Nephron (organoid): ENCODE results near the gene FBLN5.

Experiments
- H3K27ac Mint-ChIP-seq, 3 experiments: 2 replicates each; pipeline ENCODE4 v1.8.0; 2020; ENCODE audit warnings: mixed read lengths in 3 of 3, mild to moderate bottlenecking in 2 of 3, moderate library complexity in 1 of 3
- H3K27me3 Mint-ChIP-seq: 2 replicates; pipeline ENCODE4 v1.8.0; 2021; ENCODE audit warnings: low read depth, mild to moderate bottlenecking, moderate library complexity, mixed read lengths
- H3K36me3 Mint-ChIP-seq: 2 replicates; pipeline ENCODE4 v1.8.0; 2020; ENCODE audit warnings: low read depth, mixed read lengths
- H3K4me1 Mint-ChIP-seq: 2 replicates; pipeline ENCODE4 v1.8.0; 2020; ENCODE audit warnings: mixed read lengths
- H3K4me3 Mint-ChIP-seq, 3 experiments: 2 replicates each; pipeline ENCODE4 v1.8.0; 2020; ENCODE audit warnings: mild to moderate bottlenecking in 3 of 3, mixed read lengths in 3 of 3, moderate library complexity in 2 of 3
- H3K9me3 Mint-ChIP-seq: 2 replicates; pipeline ENCODE4 v1.8.0; 2020; ENCODE audit warnings: mixed read lengths
- CTCF ChIP-seq, 3 experiments: fragments of 200-600 bp; sonication (generic); IDR thresholded peaks; one replicate each; pipeline ENCODE4 v1.5.0; 2021; ENCODE audit warnings: antibody characterized with exemption in 3 of 3; ENCODE audit not compliant: unreplicated experiment in 3 of 3

FBLN5 gene

GRCh38 chr14:91841065-91841464 is 106.4 kb downstream of the FBLN5 start:
- H3K4me1 Mint-ChIP-seq, result peaks cover 4% of the 10 kb centered on the region
- H3K36me3 Mint-ChIP-seq, result no peaks in the 10 kb centered on the region
- H3K27me3 Mint-ChIP-seq, result peaks cover 59% of the 10 kb centered on the region
- H3K4me3 Mint-ChIP-seq, result no peak overlapping the region
- TF ChIP-seq CTCF (IDR thresholded peaks at IDR 0.05; ENCODE audit: unreplicated experiment in 3 of 3), result no peak
- no peaks in the 10 kb centered on the region for H3K9me3 Mint-ChIP-seq
- no peak overlapping the region for H3K27ac Mint-ChIP-seq

GRCh38 chr14:91839749-91840148 is 107.7 kb downstream of the FBLN5 start:
- TF ChIP-seq CTCF (IDR thresholded peaks at IDR 0.05; ENCODE audit: unreplicated experiment in 3 of 3), result no peak
- Mint-ChIP-seq H3K27ac (no peak overlapping the region), H3K36me3 (no peaks in the 10 kb centered on the region), H3K4me1 (peaks cover 4% of the 10 kb centered on the region), H3K27me3 (peaks cover 72% of the 10 kb centered on the region), H3K4me3 (no peak overlapping the region), H3K9me3 (peaks cover under 1% of the 10 kb centered on the region)

GRCh38 chr14:91837076-91837475 is 110.4 kb downstream of the FBLN5 start:
- Mint-ChIP-seq H3K9me3 (peaks cover 9% of the 10 kb centered on the region), H3K4me3 (peak overlapping the region; percentile 84 to 86 (median 85)), H3K4me1 (no peaks in the 10 kb centered on the region), H3K36me3 (no peaks in the 10 kb centered on the region), H3K27me3 (peaks cover 86% of the 10 kb centered on the region), H3K27ac (no peak overlapping the region)
- no peak for TF ChIP-seq CTCF (IDR thresholded peaks at IDR 0.05; ENCODE audit: unreplicated experiment in 3 of 3)

GRCh38 chr14:91835920-91836843 is 111.3 kb downstream of the FBLN5 start:
- peaks cover 9% of the 10 kb centered on the region for H3K9me3 Mint-ChIP-seq
- peak overlapping the region; percentile 84 to 86 (median 85) for H3K4me3 Mint-ChIP-seq
- no peaks in the 10 kb centered on the region for H3K4me1 Mint-ChIP-seq
- H3K27ac Mint-ChIP-seq, result no peak overlapping the region
- H3K27me3 Mint-ChIP-seq, result peaks cover 80% of the 10 kb centered on the region
- no peaks in the 10 kb centered on the region for H3K36me3 Mint-ChIP-seq
- no peak for TF ChIP-seq CTCF (IDR thresholded peaks at IDR 0.05; ENCODE audit: unreplicated experiment in 3 of 3)

GRCh38 chr14:91835197-91835919 is 112.1 kb downstream of the FBLN5 start:
- no peak for TF ChIP-seq CTCF (IDR thresholded peaks at IDR 0.05; ENCODE audit: unreplicated experiment in 3 of 3)
- peaks cover 9% of the 10 kb centered on the region for H3K9me3 Mint-ChIP-seq
- H3K4me3 Mint-ChIP-seq, result peak overlapping the region; percentile 73 to 80 (median 80)
- H3K4me1 Mint-ChIP-seq, result peaks cover 3% of the 10 kb centered on the region
- no peak overlapping the region for H3K27ac Mint-ChIP-seq
- peaks cover 78% of the 10 kb centered on the region for H3K27me3 Mint-ChIP-seq
- no peaks in the 10 kb centered on the region for H3K36me3 Mint-ChIP-seq
